Mononuclear cell (primary cell): ENCODE data around the gene HES5. TPM values are rescaled to one million over a fixed set of nuclear protein-coding genes. Genes with fewer than 3 reads are reported as not detected.

Experiments
- H3K27me3 ChIP-seq: 2 replicates; pipeline ENCODE4 v1.6.0; 2011; ENCODE audit warnings: low read length, control low read depth; ENCODE audit not compliant: insufficient read depth
- H3K4me1 ChIP-seq: 2 replicates; pipeline ENCODE4 v1.5.1; 2011; ENCODE audit warnings: mild to moderate bottlenecking, low read length, control low read depth; ENCODE audit not compliant: insufficient read depth
- H3K4me3 ChIP-seq: 2 replicates; pipeline ENCODE4 v1.5.1; 2011; ENCODE audit warnings: mild to moderate bottlenecking, low read length, moderate library complexity
- H3K9me3 ChIP-seq: 2 replicates; pipeline ENCODE4 v1.5.1; 2011; ENCODE audit warnings: low read depth, mild to moderate bottlenecking, control low read depth, low read length
- total RNA-seq: library from RNA; depleted of rRNA; stranded (reverse); fragments of >200 nt; gene quantifications from one replicate; pipeline ENCODE4 v1.2.3, GENCODE V29; 2012

The HES5 gene
- total RNA-seq, 1 donor: not detected

DNA sequence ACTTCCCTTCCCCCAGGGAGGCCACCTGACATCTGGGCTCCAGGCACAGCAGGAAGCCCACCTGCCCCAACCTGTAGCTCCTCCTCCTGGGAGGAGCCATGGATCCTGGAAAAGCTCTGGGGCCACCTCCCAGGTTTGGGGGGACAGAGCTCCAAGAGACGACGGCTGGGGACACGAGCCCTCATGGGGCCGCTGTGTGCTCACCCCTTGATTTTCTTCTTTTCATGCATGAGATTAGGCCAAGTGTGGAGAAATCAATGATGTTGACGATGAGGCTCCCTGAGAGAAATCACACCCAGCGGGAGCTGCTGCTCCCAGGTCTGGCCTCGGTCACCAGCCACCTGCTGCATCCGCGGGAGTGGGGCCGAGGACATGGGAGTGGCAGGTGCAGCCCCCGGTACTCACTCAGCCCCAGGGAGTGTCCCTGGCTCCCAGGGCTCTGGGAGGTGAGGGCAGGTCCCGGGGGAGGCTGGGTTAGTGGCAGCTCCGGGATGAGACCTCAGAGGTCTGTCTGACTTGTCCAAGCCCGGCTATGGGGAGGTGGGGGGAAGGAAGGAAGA, 34.8 kb upstream of the HES5 start:
- H3K27me3 ChIP-seq: no peaks in the 10 kb centered on the region

DNA sequence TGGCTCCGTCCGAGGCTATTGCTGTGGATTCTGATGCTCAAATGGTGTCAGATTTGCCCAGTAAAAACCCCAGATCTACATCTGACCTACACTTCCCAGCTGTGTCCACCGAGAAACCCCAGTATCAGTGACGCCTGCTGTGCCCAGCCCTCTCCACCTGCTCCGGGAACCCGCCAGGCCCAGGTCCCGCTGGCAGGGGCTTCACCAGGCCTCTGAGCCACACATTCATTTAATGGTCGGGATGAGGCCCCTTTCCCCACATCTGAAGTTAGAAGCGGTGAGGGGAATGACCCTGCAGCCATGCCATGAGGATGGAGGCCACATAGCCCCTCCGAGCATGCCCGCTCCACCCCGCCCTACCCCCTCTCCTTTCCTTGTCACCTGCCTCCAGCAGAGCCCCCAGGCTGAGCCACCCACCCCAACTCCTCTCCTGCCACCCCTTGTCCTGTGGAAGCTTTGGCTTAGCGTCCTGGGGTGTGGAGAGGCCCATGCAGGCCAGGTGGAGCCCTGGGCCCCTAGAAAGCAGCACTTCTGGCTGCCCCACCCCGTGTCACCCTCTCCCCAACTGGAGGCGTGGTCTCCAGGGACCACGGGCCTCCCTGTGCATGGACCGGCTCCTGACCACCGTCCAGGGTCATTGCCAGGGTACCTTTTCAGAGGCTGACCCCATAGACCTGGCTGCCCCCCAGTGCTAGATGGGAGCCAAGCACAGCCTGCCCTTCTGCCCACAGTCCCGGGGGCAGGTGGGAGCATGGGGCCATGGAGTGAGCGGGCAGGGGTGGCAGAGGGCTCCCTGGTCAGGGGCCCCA, 34.1 kb upstream of the HES5 start:
- H3K9me3 ChIP-seq: no peaks in the 10 kb centered on the region
- no peaks in the 10 kb centered on the region for H3K27me3 ChIP-seq
- H3K4me3 ChIP-seq: no peak overlapping the region

More for the DNA sequence above, 34.8 kb upstream of the HES5 start:
- H3K9me3 ChIP-seq: no peaks in the 10 kb centered on the region
- no peak overlapping the region for H3K4me3 ChIP-seq
- H3K4me1 ChIP-seq: no peaks in the 10 kb centered on the region

DNA sequence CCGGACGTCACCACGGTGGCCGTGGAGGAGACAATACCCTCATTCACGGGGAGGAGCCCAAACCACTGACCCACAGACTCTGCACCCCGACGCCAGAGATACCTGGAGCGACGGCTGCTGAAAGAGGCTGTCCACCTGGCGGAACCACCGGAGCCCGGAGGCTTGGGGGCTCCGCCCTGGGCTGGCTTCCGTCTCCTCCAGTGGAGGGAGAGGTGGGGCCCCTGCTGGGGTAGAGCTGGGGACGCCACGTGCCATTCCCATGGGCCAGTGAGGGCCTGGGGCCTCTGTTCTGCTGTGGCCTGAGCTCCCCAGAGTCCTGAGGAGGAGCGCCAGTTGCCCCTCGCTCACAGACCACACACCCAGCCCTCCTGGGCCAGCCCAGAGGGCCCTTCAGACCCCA, 33.1 kb upstream of the HES5 start:
- H3K4me1 ChIP-seq: peaks cover 8% of the 10 kb centered on the region
- no peaks in the 10 kb centered on the region for H3K9me3 ChIP-seq
- H3K4me3 ChIP-seq: no peak overlapping the region

More for the DNA sequence above, 34.1 kb upstream of the HES5 start:
- no peaks in the 10 kb centered on the region for H3K4me1 ChIP-seq

DNA sequence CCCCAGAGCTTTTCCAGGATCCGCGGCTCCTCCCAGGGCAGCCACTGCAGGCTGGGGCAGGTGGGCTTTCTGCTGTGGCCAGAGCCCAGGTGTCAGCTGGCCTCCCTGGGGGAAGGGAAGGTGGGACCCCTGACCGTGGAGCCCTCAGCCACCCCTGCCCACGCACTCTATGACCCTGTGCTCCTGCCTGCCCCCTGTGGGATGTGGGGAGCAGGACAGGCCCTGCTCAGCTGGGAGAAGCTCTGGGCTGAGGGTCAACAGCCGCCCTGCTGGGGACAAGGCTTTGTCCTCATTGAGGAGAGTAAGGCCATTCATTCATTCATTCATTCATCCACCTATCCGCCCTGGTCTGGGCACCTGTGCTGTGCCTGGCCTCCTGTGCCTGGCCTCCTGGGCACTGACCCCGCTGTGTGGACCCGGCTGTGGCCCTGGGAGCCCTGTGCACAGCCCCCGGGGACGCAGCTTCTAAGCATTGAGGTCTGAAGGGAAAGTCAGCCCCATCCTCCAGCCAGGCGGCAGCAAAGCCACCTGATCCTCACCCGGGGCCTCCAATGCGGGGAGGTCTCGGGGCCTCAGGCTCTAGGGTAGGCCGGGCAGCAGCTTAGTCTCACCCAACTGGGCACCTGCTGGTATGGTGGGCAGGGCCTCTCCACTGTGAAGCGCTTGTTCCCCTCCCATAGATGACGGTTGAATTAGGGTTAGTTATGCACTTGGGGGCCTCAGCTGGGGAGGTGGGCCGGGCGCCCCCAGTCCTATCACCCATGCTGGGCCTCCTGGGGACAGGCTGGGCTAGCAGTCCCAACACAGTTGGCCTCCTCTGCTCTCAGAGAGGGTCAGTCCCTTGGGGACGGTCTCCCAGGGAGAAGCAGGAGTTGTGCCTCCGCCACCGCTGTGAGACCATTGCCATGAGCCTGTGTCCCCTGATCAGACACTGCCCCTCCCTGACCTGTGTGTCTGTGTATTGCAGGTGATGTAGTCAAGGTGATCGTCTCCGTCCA, 32.1 kb upstream of the HES5 start:
- H3K9me3 ChIP-seq: no peaks in the 10 kb centered on the region
- H3K27me3 ChIP-seq: no peaks in the 10 kb centered on the region
- H3K4me3 ChIP-seq: no peak overlapping the region
- peaks cover 18% of the 10 kb centered on the region for H3K4me1 ChIP-seq

More for the DNA sequence above, 33.1 kb upstream of the HES5 start:
- no peaks in the 10 kb centered on the region for H3K27me3 ChIP-seq

DNA sequence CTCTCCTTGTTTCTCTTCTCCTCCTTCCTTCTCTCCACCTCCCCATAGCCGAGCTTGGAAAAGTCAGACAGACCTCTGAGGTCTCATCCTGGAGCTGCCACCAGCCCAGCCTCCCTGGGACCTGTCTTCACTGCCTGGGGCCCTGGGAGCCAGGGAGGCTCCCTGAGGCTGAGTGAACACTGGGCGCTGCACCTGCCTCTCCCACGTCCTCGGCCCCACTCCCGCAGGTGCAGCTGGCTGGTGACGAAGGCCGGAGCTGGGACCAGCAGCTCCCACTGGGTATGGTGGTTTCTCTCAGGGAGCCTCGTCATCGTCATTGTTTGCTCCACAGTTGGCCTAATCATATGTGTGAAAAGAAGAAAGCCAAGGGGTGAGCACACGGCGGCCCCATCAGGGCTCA, 31.4 kb upstream of the HES5 start:
- Histone ChIP-seq H3K4me3 (no peak overlapping the region), H3K9me3 (no peaks in the 10 kb centered on the region), H3K4me1 (peaks cover 20% of the 10 kb centered on the region), H3K27me3 (no peaks in the 10 kb centered on the region)

DNA sequence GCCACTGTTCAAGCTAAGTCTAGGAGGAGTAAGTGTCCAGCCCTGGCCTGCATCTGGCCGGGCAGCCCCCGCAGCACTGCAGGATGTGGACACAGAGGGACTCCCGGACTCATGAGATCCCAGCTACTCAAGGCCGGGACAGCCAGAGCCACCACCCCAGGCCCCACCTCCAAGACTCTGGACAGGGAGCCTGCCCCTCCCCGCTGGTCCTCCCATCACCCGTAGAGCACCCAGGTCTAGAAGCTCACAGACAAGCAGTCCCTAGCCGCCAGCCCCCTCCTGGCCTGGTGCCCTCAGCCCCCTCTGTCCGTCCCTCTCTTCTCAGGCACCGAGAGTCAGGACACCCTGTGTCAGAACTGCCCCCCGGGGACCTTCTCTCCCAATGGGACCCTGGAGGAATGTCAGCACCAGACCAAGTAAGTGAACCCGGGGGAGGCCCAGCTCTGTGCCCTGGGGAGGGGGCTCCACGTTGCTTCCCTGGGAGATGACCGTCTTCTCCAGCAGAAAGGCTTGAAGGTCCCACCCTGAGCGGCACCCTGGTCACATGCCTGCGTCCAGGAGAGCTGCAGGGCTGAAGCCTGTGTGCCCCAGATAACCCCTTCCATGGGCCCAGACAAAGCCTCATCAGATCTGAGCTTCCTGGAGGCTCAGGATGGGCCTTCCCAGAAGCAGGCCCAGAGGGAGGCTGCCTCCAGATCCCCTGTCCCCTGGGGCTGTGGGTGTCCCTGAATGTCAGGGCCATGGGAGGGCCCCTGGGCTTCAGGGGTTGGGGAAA, 30.4 kb upstream of the HES5 start:
- Histone ChIP-seq H3K27me3 (no peaks in the 10 kb centered on the region), H3K4me1 (peaks cover 25% of the 10 kb centered on the region), H3K9me3 (no peaks in the 10 kb centered on the region), H3K4me3 (no peak overlapping the region)

DNA sequence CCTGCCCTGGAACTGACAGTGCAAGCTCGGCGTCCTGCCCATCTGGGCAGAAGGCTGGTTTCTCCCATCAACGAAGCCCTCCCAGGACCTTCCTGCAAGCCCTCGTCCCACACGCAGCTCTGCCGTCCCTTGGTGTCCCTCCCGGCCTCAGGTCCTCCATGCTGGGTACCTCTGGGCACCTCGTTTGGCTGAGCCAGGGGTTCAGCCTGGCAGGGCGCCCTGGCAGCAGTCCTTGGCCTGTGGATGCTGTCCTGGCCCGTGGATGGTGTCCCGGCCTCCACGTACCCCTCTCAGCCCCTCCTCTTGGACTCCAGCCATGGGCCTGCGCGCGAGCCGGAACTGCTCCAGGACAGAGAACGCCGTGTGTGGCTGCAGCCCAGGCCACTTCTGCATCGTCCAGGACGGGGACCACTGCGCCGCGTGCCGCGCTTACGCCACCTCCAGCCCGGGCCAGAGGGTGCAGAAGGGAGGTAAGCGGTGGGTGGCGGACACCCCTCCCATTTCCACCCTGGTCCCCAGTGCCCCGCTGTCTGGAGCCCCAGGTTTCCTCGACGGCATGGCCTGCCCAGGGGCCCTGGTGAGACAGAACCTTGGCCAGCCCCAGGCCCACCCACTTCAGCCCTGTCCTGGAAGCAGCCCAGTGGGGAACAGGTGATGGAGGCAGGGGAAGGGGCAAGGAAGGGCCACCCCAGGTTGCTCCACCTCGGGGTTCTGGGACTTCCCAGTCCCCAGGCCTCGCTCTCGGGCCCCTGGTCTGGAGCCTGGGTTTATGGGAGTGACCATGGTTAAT, 29.6 kb upstream of the HES5 start:
- no peaks in the 10 kb centered on the region for H3K27me3 ChIP-seq
- peaks cover 33% of the 10 kb centered on the region for H3K4me1 ChIP-seq

DNA sequence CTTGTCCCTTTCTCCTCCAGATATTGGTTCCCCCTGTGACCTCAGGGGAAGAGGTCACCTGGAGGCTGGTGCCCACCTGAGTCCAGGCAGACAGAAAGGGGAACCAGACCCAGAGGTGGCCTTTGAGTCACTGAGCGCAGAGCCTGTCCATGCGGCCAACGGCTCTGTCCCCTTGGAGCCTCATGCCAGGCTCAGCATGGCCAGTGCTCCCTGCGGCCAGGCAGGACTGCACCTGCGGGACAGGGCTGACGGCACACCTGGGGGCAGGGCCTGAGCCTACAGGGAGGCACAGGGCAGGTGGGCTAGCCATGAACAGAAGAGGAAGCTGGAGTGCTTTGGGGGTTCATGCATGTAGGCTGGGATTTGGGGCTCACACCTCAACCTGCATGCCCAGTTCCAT, 28.8 kb upstream of the HES5 start:
- Histone ChIP-seq H3K9me3 (no peaks in the 10 kb centered on the region), H3K4me1 (peaks cover 37% of the 10 kb centered on the region), H3K4me3 (no peak overlapping the region), H3K27me3 (no peaks in the 10 kb centered on the region)

More for the DNA sequence above, 29.6 kb upstream of the HES5 start:
- Histone ChIP-seq H3K4me3 (no peak overlapping the region), H3K9me3 (no peaks in the 10 kb centered on the region)

DNA sequence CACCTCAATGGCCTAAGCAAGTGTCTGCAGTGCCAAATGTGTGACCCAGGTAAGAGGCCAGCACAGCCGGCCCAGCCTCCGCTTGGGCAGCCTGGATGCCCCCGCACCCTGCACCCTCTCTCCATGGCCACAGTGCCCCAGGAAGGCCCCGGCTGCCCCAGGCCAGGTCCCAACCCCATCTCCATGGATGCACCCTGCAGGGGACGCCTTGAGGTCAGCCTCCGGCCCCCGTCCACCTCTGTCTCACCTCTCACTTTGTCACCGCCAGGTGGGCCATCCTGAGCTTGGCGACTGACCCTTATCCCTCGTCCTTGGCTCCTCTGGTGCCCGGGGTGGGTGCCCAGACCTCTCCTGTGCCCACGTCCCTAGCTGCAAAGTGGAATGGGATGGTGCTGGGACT, 28.4 kb upstream of the HES5 start:
- no peak overlapping the region for H3K4me3 ChIP-seq
- no peaks in the 10 kb centered on the region for H3K27me3 ChIP-seq
- H3K9me3 ChIP-seq: no peaks in the 10 kb centered on the region
- peaks cover 37% of the 10 kb centered on the region for H3K4me1 ChIP-seq

DNA sequence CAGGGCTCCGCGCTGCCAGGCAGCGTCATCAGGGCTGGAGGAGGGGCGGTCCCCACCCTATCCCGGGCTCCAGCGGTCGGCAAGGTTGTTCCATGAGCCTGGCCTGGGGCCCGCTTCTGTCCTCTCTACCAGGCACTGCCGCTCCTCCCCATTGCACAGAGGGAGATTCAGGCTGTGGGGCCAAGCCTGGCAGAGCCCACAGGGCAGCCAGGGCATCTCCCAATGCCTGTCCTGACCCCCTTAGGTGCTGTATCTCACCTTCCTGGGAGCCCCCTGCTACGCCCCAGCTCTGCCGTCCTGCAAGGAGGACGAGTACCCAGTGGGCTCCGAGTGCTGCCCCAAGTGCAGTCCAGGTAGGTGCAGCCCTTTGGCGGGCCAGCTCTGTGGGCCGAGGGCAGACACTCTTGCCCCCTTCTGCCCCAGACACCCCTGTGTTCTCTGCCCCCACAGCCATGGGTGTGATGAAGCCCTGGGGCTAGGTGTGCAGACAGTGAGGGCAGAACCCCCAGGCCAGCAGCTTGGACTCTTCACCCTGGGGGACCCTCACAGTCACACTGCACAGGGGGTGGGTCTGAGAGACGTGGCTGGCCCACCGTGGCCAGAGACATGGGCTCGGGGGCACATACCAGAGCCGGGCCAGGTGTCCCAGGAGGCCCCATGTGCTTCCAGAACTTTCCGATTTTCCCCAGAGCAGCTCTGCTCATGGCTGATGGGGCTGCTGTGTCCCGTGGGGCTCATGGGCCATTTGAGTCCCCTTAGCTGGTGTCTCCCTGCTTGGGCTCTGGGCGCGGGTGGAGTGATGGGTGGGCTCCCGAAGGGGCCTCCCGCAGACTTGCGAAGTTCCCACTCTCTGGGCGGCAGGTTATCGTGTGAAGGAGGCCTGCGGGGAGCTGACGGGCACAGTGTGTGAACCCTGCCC, 27.7 kb upstream of the HES5 start:
- Histone ChIP-seq H3K27me3 (no peaks in the 10 kb centered on the region), H3K4me3 (peak overlapping the region; percentile 85), H3K4me1 (peaks cover 37% of the 10 kb centered on the region), H3K9me3 (no peaks in the 10 kb centered on the region)

DNA sequence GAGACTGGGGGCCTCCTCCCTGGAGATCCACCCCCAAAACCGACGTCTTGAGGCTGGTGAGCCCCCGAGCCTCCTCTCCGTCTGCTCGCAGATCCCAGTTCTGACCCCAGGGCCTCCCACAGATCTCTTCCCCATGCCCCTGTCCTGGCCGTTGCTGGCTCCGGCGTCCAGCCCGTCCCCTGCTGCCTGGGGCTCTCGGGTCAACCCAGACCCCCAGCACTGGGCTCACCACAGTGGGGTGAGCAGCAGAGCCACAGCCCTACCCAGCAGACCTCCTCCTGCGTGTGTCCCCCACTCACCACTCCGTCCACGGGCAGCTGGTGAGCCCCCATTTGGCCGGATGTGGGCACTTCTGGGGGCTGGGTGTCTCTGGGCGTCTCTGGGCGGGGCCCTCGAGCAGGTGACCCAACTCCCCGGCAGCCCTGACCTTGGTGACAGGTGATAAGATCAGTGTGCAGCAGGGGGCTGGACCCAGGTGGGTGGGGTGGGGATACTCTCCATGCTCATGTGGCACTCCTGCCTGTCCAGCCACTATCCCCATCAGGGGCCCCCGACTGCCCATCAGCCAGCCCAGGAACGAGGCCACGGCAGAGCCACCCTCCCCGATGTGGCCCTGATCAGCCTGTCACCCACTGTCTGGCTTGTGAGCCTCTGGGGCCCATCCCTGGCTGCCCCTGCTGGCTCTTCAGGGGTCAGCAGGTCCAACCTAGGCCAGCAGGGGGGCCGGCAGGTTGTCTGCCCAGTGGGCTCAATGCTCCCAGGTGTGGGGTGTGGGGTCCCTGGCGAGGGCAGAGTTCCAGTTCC, 26.8 kb upstream of the HES5 start:
- Histone ChIP-seq H3K27me3 (no peaks in the 10 kb centered on the region), H3K9me3 (no peaks in the 10 kb centered on the region), H3K4me1 (peaks cover 37% of the 10 kb centered on the region), H3K4me3 (peak overlapping the region; percentile 85)

DNA sequence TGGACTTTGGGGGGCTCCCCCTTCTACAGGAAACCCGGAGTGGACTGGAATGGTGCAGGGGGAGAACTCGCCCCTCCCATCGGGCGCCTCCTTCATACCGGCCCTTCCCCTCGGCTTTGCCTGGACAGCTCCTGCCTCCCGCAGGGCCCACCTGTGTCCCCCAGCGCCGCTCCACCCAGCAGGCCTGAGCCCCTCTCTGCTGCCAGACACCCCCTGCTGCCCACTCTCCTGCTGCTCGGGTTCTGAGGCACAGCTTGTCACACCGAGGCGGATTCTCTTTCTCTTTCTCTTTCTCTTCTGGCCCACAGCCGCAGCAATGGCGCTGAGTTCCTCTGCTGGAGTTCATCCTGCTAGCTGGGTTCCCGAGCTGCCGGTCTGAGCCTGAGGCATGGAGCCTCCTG, 26.2 kb upstream of the HES5 start, which contains the start of gene TNFRSF14:
Gene TNFRSF14 (plus strand): TSS at position 95 of the 401 bp plus-strand sequence. CDS start 294 bp downstream, at position 389.
- no peaks in the 10 kb centered on the region for H3K9me3 ChIP-seq
- H3K4me3 ChIP-seq: peak within 1 kb of the TSS; percentile 85
- H3K4me1 ChIP-seq: peaks cover 37% of the 10 kb centered on the region
- no peaks in the 10 kb centered on the region for H3K27me3 ChIP-seq
